H9 (cell line): ENCODE results near the gene EPHB2. TPM values are rescaled to one million over a fixed set of nuclear protein-coding genes. Genes with fewer than 3 reads are reported as not detected.

Source experiments
- DNase-seq: peaks from one replicate; pipeline ENCODE4 v3.0.0-alpha.2; 2017
- H2AFZ ChIP-seq: one replicate; pipeline ENCODE4 v1.6.1; 2013; ENCODE audit warnings: mild to moderate bottlenecking, low read length, control low read depth, moderate library complexity
- H2AK5ac ChIP-seq: 2 replicates; pipeline ENCODE4 v1.6.1; 2013; ENCODE audit warnings: low read length, control low read depth, mixed read lengths; ENCODE audit not compliant: insufficient read length
- H2BK120ac ChIP-seq: one replicate; pipeline ENCODE4 v1.6.1; 2013; ENCODE audit warnings: low read depth, mild to moderate bottlenecking, low read length, control low read depth, inconsistent platforms; ENCODE audit not compliant: poor library complexity, severe bottlenecking
- H2BK12ac ChIP-seq: 2 replicates; pipeline ENCODE4 v1.6.1; 2013; ENCODE audit warnings: low read length, control low read depth, mixed read lengths, low read depth; ENCODE audit not compliant: insufficient read length
- H2BK15ac ChIP-seq: 2 replicates; pipeline ENCODE4 v1.6.1; 2013; ENCODE audit warnings: low read depth, low read length, control low read depth
- H2BK20ac ChIP-seq: one replicate; pipeline ENCODE4 v1.6.1; 2013; ENCODE audit warnings: low read depth, mild to moderate bottlenecking, low read length, control low read depth, inconsistent platforms; ENCODE audit not compliant: poor library complexity, severe bottlenecking
- H2BK5ac ChIP-seq: 2 replicates; pipeline ENCODE4 v1.6.1; 2013; ENCODE audit warnings: low read length, control low read depth, mixed read lengths; ENCODE audit not compliant: insufficient read length
- H3K14ac ChIP-seq: 2 replicates; pipeline ENCODE4 v1.6.1; 2013; ENCODE audit warnings: low read length, control low read depth; ENCODE audit not compliant: insufficient read depth
- H3K18ac ChIP-seq: 2 replicates; pipeline ENCODE4 v1.6.1; 2013; ENCODE audit warnings: low read depth, mild to moderate bottlenecking, mixed read lengths, low read length, control low read depth; ENCODE audit not compliant: insufficient read length
- H3K23ac ChIP-seq: 2 replicates; pipeline ENCODE4 v1.6.1; 2013; ENCODE audit warnings: low read length, control low read depth, mixed read lengths, low read depth; ENCODE audit not compliant: insufficient read length
- H3K23me2 ChIP-seq: 2 replicates; pipeline ENCODE4 v1.6.1; 2013; ENCODE audit warnings: low read depth, mild to moderate bottlenecking, mixed read lengths, low read length, control low read depth; ENCODE audit not compliant: insufficient read length, poor library complexity, severe bottlenecking
- H3K27ac ChIP-seq: 2 replicates; pipeline ENCODE4 v1.5.1; 2013; ENCODE audit warnings: low read length, control low read depth, mixed read lengths, low read depth; ENCODE audit not compliant: insufficient read length
- H3K27me3 ChIP-seq: 2 replicates; pipeline ENCODE4 v1.6.1; 2013; ENCODE audit warnings: low read length, control low read depth, inconsistent platforms; ENCODE audit not compliant: insufficient read depth
- H3K4ac ChIP-seq: 2 replicates; pipeline ENCODE4 v1.6.1; 2013; ENCODE audit warnings: low read depth, mild to moderate bottlenecking, control low read depth, inconsistent platforms, low read length, moderate library complexity
- H3K4me1 ChIP-seq: 2 replicates; pipeline ENCODE4 v1.6.1; 2013; ENCODE audit warnings: low read length, control low read depth, inconsistent platforms; ENCODE audit not compliant: insufficient read depth
- H3K4me2 ChIP-seq: 2 replicates; pipeline ENCODE4 v1.6.1; 2013; ENCODE audit warnings: low read length, control low read depth, mixed read lengths; ENCODE audit not compliant: insufficient read length, insufficient read depth
- H3K56ac ChIP-seq: 2 replicates; pipeline ENCODE4 v1.6.1; 2013; ENCODE audit warnings: low read depth, mild to moderate bottlenecking, mixed read lengths, low read length, control low read depth; ENCODE audit not compliant: insufficient read length
- H3K79me1 ChIP-seq: 2 replicates; pipeline ENCODE4 v1.6.1; 2013; ENCODE audit warnings: low read depth, mild to moderate bottlenecking, moderate library complexity, low read length, control low read depth, inconsistent platforms; ENCODE audit not compliant: insufficient read depth, poor library complexity, severe bottlenecking
- H3K79me2 ChIP-seq: 2 replicates; pipeline ENCODE4 v1.6.1; 2013; ENCODE audit warnings: low read length, control low read depth, inconsistent platforms; ENCODE audit not compliant: insufficient read depth
- H3K9ac ChIP-seq: 2 replicates; pipeline ENCODE4 v1.6.1; 2013; ENCODE audit warnings: low read length, control low read depth, mixed read lengths; ENCODE audit not compliant: insufficient read length; ENCODE audit errors: extremely low read depth
- H3K9me3 ChIP-seq: one replicate; pipeline ENCODE4 v1.6.1; 2013; ENCODE audit warnings: low read depth, low read length, inconsistent platforms; ENCODE audit not compliant: control insufficient read depth
- H3T11ph ChIP-seq: one replicate; pipeline ENCODE4 v1.6.1; 2013; ENCODE audit warnings: mild to moderate bottlenecking, low read length, control low read depth, inconsistent platforms
- H4K20me1 ChIP-seq: one replicate; pipeline ENCODE4 v1.6.1; 2013; ENCODE audit not compliant: control insufficient read depth, insufficient read length, insufficient read depth
- H4K5ac ChIP-seq: 2 replicates; pipeline ENCODE4 v1.6.1; 2013; ENCODE audit warnings: low read depth, mild to moderate bottlenecking, mixed read lengths, low read length, control low read depth; ENCODE audit not compliant: insufficient read length
- H4K8ac ChIP-seq: replicated peaks from 2 replicates; pipeline ENCODE4 v1.6.1; 2013; ENCODE audit warnings: low read length, control low read depth, mixed read lengths, low read depth; ENCODE audit not compliant: insufficient read length
- H4K91ac ChIP-seq: 2 replicates; pipeline ENCODE4 v1.6.1; 2013; ENCODE audit warnings: low read depth, mild to moderate bottlenecking, moderate library complexity, mixed read lengths, low read length, control low read depth; ENCODE audit not compliant: insufficient read length
- H3K27ac Mint-ChIP-seq, 3 experiments: 2 replicates in 2 of 3; 3 replicates in 1 of 3; pipeline ENCODE4 v1.8.0; 2020 to 2021; ENCODE audit warnings: mixed read lengths in 3 of 3, mild to moderate bottlenecking in 1 of 3, moderate library complexity in 1 of 3
- H3K27me3 Mint-ChIP-seq: 2 replicates; pipeline ENCODE4 v1.8.0; 2021; ENCODE audit warnings: low read depth, mild to moderate bottlenecking, moderate library complexity, mixed read lengths
- H3K36me3 Mint-ChIP-seq, 3 experiments: 2 replicates in 2 of 3; 3 replicates in 1 of 3; pipeline ENCODE4 v1.8.0; 2020 to 2021; ENCODE audit warnings: low read depth in 3 of 3, mixed read lengths in 3 of 3; ENCODE audit not compliant: insufficient read depth in 1 of 3
- H3K4me1 Mint-ChIP-seq, 2 experiments: 2 replicates each; pipeline ENCODE4 v1.8.0; 2020; ENCODE audit warnings: mixed read lengths in 2 of 2
- H3K4me3 Mint-ChIP-seq, 2 experiments: 2 replicates in 1 of 2; 3 replicates in 1 of 2; pipeline ENCODE4 v1.8.0; 2020 to 2021; ENCODE audit warnings: mild to moderate bottlenecking in 2 of 2, mixed read lengths in 2 of 2, moderate library complexity in 1 of 2
- H3K9me3 Mint-ChIP-seq, 2 experiments: 2 replicates in 1 of 2; 3 replicates in 1 of 2; pipeline ENCODE4 v1.8.0; 2020; ENCODE audit warnings: mild to moderate bottlenecking in 2 of 2, mixed read lengths in 2 of 2, moderate library complexity in 1 of 2
- WGBS: extraction: QIAGEN DNeasy Blood & Tissue Kit; methylation state at CpG from one replicate; pipeline ENCODE4 v1.1.7; 2013; ENCODE audit warnings: missing lambda C conversion rate, low lambda C conversion rate, mixed read lengths; ENCODE audit not compliant: insufficient read length; ENCODE audit errors: extremely low coverage; 5-methylcytosine and 5-hydroxymethylcytosine counted together
- total RNA-seq: library from RNA; stranded (reverse); gene quantifications from 2 replicates; pipeline ENCODE4 v1.2.1, GENCODE V29; 2021
- TF ChIP-seq, protein P1 (sequence below): fragments of 200-600 bp; sonication (generic); conservative IDR thresholded peaks from 3 replicates; pipeline ENCODE4 v1.8.0; 2021; ENCODE audit warnings: antibody characterized with exemption, mild to moderate bottlenecking

The EPHB2 gene
- total RNA-seq, 1 experiment from 2014 or later, result 9.5 TPM

DNA sequence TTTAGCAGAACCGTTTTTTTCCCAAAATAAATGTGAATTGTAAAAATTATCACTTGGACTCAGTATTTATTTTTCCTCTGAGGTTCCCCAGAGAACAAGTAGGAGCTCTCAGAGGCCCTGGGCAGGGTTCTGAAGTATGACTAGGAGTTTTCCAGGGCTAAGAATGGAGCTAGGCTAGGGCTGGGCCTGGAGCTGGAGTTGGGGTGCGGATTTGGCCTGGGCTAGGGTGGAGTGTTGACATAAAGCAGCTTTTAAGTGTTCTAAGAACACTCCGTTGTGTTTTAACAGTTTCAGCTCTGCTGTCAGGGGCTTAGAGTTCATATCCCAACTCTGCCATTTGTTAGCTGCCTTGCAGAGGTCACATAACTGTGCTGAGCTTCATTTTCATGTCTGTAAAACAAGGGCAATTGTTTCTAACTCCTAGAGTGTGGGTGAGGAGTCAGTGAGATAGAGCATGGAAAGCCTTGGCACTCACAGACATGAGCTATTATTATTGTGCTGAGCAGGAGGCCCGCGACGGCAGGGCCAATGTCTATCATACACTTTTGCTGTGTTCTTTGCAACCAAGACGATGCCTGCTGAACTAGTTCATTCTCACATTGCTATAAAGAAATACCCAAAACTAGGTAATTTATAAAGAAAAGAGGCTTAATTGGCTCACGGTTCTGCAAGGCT, 210.9 kb downstream of the EPHB2 start:
- no peaks in the 10 kb centered on the region for H3K36me3 Mint-ChIP-seq
- no peaks in the 10 kb centered on the region; the same call in none of the 2 replicates for H3K27me3 Mint-ChIP-seq
- Histone ChIP-seq H3K79me2 (no peaks in the 10 kb centered on the region), H2BK12ac (no peak overlapping the region), H2BK5ac (no peak overlapping the region), H3K23ac (no peak overlapping the region), H3K14ac (no peak overlapping the region), H2AFZ (no peak overlapping the region), H3K9me3 (no peaks in the 10 kb centered on the region), H4K91ac (no peak overlapping the region), H3K4me2 (no peak overlapping the region), H3T11ph (no peak overlapping the region), H3K4ac (no peak overlapping the region), H2BK15ac (no peak overlapping the region), H4K5ac (no peak overlapping the region), H3K9ac (no peak overlapping the region), H4K8ac (no peak overlapping the region), H3K4me1 (no peaks in the 10 kb centered on the region), H3K56ac (no peak overlapping the region), H3K27me3 (no peaks in the 10 kb centered on the region), H2AK5ac (no peak overlapping the region), H2BK20ac (no peak overlapping the region), H3K27ac (no peak overlapping the region), H4K20me1 (no peaks in the 10 kb centered on the region), H3K18ac (no peak overlapping the region), H2BK120ac (no peak overlapping the region), H3K23me2 (no peaks in the 10 kb centered on the region), H3K79me1 (no peaks in the 10 kb centered on the region)
- H3K27ac Mint-ChIP-seq, result peak overlapping the region in 1 of 3 experiments; percentile 42; a peak in 2 of 7 replicates
- TF ChIP-seq, protein P1, sequence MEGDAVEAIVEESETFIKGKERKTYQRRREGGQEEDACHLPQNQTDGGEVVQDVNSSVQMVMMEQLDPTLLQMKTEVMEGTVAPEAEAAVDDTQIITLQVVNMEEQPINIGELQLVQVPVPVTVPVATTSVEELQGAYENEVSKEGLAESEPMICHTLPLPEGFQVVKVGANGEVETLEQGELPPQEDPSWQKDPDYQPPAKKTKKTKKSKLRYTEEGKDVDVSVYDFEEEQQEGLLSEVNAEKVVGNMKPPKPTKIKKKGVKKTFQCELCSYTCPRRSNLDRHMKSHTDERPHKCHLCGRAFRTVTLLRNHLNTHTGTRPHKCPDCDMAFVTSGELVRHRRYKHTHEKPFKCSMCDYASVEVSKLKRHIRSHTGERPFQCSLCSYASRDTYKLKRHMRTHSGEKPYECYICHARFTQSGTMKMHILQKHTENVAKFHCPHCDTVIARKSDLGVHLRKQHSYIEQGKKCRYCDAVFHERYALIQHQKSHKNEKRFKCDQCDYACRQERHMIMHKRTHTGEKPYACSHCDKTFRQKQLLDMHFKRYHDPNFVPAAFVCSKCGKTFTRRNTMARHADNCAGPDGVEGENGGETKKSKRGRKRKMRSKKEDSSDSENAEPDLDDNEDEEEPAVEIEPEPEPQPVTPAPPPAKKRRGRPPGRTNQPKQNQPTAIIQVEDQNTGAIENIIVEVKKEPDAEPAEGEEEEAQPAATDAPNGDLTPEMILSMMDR, result no peak
- no peaks in the 10 kb centered on the region for H3K9me3 Mint-ChIP-seq
- WGBS, result no CpG with 5 or more reads among the region's 8 CpGs
- DNase-seq, result no peak
- H3K4me1 Mint-ChIP-seq, result peaks cover 2 to 6% of the 10 kb centered on the region in 2 experiments; a peak in 1 of 4 replicates
- H3K4me3 Mint-ChIP-seq, result no peak overlapping the region
